C4-2B (cell line): Measurements from ENCODE around the gene UBE3C.

Source experiments
- H3K27ac ChIP-seq: fragments of 450-650 bp; 2 replicates; pipeline ENCODE4 v1.5.1; 2017
- ZFX ChIP-seq: fragments of 450-650 bp; IDR thresholded peaks from 2 replicates; pipeline ENCODE4 v1.6.1; 2017
- TF ChIP-seq, protein P1 (sequence below): fragments of 450-650 bp; conservative IDR thresholded peaks from 2 replicates; pipeline ENCODE4 v1.5.1; 2017; ENCODE audit warnings: mild to moderate bottlenecking

UBE3C gene

DNA sequence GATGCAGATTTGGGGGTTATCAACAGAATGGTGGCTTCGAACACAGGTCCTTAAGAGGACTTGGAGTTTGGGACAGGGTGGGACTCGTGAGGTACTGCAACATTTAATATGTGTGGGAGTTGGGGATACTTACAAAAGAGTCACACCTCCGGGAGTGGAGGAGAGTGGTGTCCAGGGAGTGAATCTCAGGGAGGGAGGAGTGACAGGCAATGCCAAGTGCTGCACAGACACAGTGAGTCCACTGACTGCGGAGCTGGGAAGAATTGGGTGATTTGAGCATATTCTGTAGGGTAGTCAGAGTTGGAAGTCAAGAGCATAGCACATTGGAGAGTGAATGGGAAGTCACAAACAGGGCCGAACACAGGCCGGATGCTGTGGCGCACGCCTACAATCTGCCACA, 5.1 kb downstream of the UBE3C start:
- no peak for TF ChIP-seq ZFX
- TF ChIP-seq, protein P1, sequence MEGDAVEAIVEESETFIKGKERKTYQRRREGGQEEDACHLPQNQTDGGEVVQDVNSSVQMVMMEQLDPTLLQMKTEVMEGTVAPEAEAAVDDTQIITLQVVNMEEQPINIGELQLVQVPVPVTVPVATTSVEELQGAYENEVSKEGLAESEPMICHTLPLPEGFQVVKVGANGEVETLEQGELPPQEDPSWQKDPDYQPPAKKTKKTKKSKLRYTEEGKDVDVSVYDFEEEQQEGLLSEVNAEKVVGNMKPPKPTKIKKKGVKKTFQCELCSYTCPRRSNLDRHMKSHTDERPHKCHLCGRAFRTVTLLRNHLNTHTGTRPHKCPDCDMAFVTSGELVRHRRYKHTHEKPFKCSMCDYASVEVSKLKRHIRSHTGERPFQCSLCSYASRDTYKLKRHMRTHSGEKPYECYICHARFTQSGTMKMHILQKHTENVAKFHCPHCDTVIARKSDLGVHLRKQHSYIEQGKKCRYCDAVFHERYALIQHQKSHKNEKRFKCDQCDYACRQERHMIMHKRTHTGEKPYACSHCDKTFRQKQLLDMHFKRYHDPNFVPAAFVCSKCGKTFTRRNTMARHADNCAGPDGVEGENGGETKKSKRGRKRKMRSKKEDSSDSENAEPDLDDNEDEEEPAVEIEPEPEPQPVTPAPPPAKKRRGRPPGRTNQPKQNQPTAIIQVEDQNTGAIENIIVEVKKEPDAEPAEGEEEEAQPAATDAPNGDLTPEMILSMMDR: no peak
- no peak overlapping the region for H3K27ac ChIP-seq

DNA sequence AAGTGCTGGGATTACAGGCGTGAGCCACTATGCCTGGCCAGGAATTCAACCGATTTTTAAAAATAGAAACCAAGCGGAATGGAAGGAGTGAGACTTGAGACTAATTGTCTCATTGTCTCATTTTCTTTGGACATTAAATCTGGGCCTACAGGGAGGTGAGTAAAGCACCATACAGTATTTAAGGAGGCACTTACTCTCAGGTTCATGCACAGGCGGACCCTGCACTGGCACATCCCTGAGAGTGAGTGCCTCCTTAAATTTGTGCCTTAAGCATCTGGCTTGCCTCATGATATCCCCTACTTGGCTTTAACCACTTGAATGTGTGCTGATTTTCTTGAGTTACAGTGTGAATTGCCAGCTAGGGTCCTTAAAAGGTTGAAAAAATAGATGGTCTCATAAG, 10.6 kb downstream of the UBE3C start:
- TF ChIP-seq, protein P1: no peak
- no peak for TF ChIP-seq ZFX

DNA sequence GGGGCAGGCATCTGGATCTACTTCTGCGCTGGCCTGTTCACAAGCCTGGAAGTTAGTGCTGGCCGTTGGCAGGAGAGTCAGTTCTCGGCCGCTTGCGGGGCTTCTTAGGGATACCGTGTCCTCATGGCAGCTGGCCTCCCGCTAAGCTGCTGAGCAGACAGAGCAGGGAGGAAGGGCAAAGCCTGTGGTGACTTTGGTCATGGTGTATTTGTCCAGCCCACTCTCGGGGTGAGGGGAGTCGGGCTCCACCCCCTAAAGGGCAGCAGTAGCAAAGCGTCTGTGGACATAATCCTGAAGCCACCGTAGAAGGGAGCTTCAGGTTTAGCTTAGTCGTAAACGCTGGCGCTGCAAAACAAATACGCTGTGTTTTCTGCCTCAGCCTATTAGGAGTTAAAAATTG, 12.2 kb downstream of the UBE3C start:
- TF ChIP-seq, protein P1: no peak
- TF ChIP-seq ZFX: no peak
- peak overlapping the region; percentile 35 for H3K27ac ChIP-seq

More for the DNA sequence above, 10.6 kb downstream of the UBE3C start:
- no peak overlapping the region for H3K27ac ChIP-seq

DNA sequence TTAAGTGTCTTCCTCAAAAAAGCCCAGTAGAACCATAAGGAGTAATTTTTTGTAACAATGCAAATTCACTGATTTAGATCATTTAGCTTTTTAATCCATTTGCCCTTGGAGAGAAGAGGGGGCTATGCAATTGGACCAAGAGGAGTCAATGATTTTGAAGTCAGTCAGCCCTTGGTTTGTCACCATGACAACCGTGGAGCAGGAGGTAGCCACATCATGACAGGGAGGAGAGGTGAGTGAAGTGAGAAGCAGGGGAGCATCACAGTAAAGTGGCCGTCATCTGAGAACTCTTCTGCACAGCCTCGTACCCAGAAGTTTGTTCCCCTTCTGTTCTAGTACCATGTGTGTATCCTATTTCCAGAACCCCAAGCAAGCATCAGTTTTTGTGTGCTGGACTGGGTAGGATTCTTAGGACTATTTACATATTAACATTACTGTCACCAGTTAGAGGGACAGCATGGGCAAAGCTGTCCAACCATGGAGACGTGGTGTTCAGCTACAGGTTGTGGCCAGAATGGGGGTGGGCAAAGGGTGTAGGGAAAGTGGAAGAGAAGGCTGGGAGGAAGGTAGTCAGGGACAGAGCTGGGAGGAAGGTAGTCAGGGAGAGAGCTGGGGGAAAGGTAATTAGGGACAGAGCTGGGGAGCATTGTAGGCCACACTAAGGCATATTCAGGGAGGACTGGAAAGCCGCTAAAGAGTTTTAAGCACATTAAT, 13.1 kb downstream of the UBE3C start:
- peak overlapping the region; percentile 64 for H3K27ac ChIP-seq
- no peak for TF ChIP-seq ZFX
- TF ChIP-seq, protein P1: no peak

DNA sequence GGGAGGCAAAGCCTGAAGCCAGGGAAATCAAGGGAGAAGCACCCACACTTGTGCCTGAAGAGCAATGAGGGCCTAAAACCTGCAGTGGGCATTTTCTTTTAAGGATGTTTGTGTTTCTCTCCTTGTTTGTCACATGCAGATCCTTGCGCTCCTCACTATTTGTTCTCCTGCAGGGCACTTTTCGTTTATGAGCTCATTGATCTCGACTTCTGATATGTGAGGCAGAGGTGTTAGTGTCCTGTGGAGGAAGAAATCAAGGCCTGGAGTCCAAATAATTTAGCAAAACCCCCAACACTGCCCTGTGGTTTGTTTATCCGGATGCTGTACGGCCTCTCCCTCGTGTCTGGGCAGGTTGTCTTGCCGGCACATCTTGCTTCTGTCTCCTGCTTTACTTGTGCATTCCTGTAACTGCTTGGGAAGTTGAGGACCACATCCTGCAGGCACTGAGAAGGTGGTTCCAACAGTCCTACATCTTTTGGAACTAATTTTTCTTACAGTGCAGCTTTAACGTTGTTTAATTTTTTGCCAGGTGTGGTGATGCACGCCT, 13.7 kb downstream of the UBE3C start:
- H3K27ac ChIP-seq: peak overlapping the region; percentile 64
- no peak for TF ChIP-seq ZFX
- TF ChIP-seq, protein P1: no peak

DNA sequence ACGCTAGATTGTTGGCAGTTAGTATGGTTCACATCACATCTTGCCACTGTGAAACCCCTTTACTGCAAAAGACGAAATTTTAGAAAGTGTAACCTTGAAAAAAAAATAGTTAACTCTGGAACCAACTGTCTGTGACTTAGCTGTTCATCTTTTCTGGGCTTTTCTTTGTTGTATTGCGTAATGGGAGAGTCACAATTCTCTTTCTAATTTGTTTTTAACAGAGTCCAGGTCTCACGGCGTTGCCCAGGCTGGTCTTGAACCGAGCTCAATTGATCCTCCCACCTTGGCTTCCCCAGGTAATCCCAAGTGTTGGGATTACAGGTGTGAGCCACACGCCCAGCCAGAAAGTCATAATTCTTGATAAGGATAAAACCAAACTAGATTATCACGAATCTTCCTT, 14.5 kb downstream of the UBE3C start:
- peak overlapping the region; percentile 64 for H3K27ac ChIP-seq
- TF ChIP-seq, protein P1: no peak
- TF ChIP-seq ZFX: no peak

DNA sequence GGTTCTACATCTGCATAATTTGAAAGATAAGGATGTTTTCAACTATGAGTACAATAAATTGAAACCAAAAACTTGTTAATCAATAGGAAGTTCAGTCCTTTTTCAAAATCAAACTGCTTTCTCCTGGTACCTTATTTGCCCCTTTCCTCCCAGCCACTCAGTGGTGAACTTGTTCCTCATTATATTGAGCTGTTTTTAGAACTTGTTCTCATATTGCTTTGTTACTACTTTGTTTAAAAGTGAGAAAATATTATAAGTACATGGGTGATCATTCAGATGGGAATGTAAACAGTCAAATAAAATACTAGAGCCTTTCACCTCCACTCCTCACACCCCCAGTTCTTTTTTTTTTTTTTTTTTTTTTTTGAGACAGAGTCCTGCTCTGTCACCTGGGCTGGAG, 17.2 kb downstream of the UBE3C start:
- TF ChIP-seq ZFX: no peak
- TF ChIP-seq, protein P1: no peak
- H3K27ac ChIP-seq: no peak overlapping the region
